HG03571 (cell line): ENCODE results near the gene SMIM3.
"Not testable (repeated sequence)": the region's sequence is repeated elsewhere in the genome, so short reads cannot be mapped to it uniquely, and the experiment has no call there.

Source experiments
- ATAC-seq: cut with Tn5 transposase; IDR thresholded peaks from one replicate; pipeline ENCODE4 v1.9.1; 2021; ENCODE audit not compliant: unreplicated experiment

SMIM3 gene, protein sequence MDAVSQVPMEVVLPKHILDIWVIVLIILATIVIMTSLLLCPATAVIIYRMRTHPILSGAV

DNA sequence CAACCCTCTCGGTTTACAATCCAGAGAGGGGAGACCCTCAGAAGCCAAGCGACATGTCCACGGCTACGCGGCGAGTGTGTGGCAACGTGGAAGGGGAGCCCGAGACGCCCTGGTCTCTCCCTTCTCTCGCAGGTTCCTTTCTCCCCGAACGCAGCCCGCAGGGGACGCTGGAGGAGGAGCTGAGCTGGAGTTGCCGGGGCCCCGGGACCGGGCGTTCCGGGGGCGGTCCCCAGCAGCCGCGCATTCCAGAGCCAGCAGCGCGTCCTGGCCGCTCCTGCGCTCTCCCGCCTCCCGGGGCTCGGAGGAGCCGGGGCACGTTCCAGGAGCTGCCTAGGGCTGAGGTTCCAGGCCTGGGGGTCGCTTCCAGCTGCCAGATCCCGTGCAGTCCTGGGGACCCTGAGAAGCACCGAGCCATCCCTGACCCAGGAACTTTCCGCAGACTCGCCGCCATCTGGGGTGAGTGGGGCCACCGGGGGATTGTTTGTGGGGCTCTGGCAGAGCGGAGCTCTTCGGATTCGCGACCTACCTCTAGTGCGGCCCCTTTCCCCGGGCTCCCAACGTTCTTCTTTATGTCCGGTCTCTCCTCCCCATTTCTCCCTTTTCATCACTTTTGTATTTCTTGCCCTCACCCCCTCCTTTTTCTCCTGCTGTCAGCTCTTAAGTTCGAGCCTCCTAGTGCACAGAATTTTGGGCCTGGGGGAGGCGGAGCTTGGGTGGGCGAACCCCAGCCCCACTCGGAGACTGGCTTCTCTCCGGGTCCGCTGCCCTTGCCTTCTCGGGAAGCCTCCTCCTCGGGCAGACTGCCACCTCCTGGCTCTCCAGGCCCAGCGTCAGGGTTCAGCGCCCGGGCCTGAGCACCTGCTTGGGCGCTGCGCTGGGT, at the start of gene SMIM3:
SMIM3 (plus strand) TSS at position 241 of the 880 bp plus-strand sequence. CDS start 16,684 bp downstream, outside the sequence.
- ATAC-seq, result no peak

DNA sequence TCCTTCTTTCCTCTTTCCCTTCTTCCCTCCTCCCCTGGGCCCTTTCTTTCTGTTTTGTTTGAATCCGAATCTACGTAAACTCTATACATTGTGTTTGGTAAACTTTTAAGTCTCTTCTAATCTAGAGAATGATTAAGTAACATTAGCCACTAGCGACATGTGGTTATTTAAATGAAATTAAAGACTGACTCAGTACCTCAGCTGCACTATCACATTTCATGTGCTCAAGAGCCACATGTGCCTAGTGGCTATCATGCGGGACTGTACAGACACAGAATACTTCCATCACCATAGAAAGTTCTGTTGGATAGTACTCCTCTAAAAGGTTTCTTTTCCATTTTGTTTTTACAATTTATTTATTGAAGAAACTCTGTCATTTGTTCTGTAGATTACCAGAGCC, 48.7 kb upstream of the SMIM3 start:
- no peak for ATAC-seq

DNA sequence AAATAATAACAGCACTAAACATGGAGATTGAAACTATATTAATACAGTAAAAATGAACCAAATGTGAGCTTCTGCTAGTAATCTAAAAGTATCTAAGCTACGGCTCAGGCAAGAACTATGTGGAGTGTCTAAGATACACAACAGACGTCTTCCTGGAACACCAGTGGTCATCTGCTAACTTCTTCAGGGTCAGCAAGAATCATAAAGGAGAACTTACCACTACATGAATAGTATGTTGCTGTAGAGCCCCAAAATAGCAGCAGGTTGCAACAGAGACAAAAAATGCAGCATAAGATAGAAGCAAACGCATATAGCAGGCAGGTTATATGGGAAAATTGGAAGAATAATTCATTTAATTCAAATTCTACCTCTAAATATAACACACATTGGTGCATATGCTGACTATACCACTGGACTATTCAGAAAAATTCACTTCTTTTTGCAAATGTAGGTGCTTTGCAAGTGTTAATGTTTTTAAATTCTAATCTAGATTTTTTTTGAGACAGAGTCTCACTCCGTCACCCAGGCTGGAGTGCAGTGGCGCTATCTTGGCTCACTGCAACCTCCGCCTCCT, 46.8 kb upstream of the SMIM3 start:
- no peak for ATAC-seq

DNA sequence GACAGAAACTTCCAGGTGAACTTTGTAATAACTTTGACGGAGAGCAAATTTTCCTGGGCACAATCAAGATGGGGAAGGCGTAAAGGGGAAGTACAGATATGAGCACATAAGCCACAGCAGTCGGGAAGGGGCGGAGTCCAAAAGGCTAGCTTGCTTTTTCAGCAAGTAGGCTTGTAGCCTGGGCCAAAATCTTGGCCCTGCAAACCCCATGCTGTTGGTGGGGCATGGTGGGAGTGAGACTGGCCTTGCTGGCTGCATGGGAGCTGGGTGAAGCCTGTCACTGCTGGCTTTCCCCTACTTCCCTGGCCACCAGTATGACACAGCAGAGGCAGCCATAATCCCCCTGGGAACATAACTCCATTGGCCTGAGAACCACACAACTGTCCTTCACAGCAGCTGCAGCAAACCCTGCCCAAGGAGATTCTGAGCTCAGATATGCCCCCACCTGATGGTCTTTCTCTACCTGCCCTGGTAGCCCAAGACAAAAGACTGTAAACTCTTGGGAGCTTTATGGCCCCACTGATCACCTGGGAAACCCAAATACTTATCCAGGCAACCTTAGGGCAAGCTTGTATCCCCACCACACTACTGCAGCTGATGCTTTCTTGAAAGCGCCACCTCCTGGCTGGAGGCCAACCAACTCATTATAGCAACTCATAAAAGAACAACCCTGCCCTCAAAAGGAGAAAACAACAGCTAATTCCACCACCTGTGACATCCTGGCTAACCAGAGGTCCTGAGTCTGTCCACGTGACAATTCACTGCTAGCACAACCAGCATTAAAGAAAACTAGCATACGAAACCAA, 43.8 kb upstream of the SMIM3 start:
- no peak for ATAC-seq

DNA sequence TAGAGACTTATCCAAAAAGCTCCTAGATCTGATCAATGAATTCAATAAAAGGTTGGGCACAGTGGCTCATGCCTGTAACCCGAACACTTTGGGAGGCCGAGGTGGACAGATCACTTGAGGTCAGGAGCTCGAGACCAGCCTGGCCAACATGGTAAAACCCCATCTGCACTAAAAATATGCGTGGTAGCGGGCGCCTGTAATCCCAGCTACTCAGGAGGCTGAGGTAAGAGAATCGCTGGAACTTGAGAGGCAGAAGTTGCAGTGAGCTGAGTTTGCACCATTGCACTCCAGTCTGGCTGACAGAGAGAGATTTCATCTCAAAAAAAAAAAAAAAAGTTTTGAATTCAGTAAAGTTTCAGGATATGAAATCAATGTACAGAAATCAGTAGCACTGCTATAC, 39.7 kb upstream of the SMIM3 start:
- no peak for ATAC-seq

DNA sequence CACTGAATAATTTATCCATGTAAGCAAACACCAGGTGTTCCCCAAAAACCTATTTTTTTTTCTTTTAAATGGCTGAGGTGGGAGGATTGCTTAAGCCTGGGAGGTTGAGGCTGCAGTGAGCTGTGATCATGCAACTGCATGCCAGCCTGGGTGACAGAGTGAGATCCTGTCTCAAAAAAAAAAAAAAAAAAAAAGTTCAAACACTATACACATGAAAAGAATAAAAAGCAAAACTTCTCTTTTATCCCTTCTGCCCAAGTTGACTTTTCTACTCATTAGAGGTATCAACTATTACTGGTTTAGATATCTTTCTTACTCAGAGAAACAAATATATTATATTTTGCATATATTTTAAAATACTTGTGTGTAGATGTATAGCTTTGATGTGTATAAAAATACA, 37.6 kb upstream of the SMIM3 start:
- no peak for ATAC-seq

DNA sequence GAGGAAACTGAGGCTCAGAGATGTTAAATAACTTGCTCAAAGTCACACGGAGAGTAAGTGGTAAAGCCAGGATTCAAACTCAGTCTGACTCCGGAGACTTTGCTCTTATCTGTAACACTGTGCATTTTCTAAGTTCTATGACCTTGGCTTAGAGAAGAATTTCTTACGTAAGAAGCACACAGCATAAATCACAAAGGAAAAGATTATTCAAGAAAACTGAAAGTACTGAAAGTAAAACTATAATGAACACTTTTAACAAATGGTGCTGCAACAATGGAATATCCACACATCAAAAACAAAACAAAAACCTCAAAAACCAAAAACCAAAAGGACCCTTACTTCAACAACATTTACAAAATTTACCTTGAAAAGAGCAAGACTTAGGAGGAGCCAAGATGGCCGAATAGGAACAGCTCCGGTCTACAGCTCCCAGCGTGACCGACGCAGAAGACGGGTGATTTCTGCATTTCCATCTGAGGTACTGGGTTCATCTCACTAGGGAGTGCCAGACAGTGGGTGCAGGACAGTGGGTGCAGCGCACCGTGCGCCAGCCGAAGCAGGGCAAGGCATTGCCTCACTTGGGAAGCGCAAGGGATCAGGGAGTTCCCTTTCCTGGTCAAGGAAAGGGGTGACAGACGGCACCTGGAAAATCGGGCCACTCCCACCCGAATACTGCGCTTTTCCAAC, 36.0 kb upstream of the SMIM3 start:
- ATAC-seq, result not testable (repeated sequence)

DNA sequence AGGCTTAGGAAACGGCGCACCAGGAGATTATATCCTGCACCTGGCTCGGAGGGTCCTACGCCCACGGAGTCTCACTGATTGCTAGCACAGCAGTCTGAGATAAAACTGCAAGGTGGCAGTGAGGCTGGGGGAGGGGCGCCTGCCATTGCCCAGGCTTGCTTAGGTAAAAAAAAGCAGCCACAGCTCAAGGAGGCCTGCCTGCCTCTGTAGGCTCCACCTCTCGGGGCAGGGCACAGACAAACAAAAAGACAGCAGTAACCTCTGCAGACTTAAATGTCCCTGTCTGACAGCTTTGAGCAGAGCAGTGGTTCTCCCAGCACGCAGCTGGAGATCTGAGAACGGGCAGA, 35.4 kb upstream of the SMIM3 start:
- ATAC-seq, result not testable (repeated sequence)

DNA sequence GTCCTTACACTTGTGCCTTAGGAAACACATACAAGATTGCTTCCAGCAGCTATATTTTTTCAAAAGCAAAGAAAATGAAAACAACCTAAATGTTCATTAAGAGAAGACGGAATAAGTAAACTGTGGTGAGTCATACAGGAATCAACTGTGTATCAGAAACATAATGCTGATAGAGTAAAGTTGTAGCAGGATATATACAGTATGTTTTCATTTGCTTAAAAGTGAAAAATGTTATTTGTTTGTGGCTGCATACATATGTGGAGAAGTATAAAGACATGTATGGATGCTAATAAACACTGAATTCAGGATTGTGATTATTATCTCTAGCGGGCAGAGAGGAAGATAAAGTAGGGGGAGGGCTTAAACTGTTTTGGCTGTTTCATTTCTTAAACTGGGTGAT, 28.1 kb upstream of the SMIM3 start:
- ATAC-seq, result no peak

DNA sequence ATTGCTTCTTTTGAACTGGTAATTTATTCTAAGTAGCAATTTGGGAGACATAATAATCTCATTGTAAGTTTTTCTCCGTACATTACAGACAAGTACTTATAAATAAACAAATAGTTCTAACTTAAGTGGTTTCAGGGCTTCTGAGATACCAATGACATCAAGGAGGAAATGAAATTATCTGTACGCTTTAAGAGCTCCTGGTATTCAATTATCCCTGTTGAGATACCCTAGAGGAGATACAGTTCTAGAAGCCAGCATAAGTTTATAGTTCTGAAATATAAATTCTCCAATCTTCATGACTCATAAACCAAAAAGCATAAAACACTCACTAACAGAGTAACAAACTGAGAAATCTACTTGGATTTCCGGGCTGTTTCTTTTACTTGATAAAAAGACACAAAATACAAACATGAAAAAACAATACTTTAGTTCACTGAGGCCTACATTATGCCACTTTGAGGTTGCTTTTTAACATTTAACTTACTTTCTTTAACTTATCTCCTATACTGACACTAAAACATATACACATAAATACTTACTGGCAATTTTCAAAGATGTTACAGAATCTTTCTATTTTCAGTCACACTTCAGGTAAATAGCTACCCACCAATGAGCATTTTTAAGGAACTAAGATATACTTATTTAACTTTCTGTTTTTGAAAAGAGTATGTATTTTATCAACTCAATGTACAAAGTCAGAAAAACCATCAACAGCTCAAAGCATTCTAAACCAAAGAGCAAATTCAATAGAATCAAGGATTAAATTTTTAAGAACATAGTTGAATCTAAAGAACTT, 27.3 kb upstream of the SMIM3 start:
- ATAC-seq, result no peak

DNA sequence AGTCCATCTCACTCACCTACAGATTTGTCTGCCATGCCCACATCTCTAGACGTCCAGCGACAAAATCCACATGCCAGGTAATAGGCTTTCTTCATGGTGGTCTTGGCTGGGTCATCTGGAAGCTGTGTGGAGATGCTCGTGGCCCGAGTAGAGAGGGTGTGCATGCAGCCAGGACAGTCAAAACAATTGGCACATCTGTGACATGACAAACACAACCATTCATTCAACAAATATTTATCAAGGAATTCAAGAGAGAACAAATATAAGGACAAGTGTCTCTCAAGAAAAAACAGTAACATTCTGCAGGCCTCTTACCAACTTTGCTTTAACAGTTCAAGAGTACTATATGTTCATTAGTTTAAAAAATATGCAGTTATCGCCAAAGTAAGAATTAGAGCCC, 25.1 kb upstream of the SMIM3 start:
- no peak for ATAC-seq

DNA sequence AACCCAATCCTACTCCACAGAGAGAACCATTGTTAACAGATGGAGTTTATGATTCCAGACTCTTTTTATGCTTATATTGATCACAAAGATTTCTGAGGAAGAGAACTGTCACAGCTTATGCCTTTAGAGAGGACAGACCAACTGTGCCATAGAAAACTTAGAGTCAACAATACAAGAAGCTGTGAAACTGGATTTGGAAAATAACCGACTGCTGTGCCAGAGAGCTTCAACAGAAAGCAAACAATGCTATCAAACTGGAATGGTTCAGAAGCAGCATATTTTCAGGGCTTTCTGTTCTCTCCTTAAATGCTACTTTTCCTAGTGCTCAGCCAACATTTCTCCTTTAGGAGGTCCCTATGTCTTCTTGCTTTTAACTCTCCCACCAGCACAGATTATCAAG, 24.7 kb upstream of the SMIM3 start:
- ATAC-seq, result no peak

DNA sequence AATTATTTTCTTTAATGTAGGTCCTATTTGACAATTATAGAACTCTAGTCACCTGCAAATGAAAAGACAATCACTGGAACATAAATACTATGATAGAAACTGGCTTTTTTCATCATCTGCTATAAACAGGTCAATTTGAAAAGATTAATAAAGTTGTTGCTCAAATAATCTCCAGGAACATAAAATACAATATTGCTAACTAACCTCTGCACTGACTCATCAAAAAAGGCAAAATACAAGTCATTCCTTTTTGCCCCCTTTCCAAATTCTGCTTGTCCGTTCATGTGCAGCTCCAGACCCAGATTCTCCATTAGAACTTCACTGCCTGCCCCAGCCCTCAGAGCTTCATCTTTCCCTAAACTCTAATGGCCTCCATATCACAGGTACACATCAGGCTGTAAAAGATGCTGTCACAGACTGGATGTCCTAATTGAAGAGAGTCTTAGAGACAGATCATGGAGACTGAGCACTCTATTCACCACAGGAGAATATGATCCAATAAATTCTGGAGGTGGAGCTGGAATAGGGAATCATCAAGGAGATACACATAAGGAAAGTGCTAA, 21.4 kb upstream of the SMIM3 start:
- no peak for ATAC-seq

DNA sequence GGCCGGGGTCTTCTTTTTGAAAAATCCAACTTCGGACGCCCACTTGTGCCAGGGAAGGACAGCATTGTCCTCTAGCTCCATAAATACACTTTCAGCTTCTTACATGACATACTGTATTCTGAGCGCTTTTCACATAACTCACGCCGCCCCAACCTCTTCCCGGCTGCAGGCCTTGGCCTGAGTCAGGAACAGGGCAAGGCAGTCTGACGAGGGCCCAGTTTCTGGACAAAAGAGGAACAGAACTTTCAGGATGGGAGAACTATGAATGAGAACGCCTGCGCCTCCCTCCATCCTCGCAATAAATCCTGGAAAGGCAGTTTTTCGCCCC, 20.4 kb upstream of the SMIM3 start:
- ATAC-seq, result peak; percentile 9

DNA sequence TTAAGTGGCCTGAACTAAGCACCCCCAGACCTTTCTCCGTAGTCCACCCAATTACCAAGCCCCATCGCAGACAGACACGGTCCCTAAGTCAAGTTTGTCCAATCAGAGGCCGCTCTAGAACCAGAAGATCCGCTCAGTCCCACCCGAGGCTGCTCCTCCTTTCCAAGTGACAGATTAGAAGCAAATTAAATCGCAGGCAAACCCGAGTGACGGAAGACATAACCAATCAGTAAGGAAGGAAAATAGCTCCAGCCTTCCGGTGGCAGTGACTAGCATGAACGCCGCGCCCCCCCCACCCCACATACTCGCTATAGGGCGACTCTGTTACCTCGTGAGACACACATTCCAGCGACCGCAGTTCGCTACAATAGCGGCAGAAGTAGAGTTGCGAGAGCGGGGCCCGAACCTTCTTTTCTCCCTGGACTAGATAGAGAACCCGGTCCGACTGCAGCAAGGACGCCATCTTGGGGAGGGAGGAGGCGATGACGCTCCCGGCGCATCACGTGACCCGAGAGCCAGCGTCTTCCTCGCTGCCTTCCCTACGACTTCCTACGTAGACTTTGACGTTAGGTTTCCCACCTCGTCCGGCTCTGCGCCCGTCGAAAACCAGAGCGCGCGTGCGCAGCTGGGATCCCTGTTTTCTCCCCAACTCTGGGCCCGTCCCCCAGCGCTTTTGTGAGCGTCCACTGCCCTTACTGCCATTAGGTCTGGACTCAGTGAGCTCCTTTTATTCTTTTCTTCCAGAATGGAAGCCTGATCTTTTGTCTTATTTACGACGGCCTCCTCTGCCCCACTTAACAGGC, 19.8 kb upstream of the SMIM3 start, which contains the start of gene DCTN4:
DCTN4 (minus strand) TSS at position 487 of the 803 bp plus-strand sequence; CDS start at position 463, 24 bp downstream.
- ATAC-seq, result peak; percentile 96

DNA sequence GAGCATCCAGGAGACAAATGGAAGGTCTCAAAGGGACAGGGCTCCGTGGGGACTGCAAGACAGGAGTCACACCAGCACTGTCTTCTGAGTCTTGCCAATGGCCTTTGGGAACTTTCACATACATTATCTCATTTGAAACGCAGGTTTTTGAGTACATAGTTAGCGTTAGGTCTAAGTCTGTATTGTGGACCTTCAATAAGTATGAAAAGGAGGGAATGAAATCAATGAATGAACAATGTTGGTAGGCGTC, 19.3 kb upstream of the SMIM3 start:
- no peak for ATAC-seq

DNA sequence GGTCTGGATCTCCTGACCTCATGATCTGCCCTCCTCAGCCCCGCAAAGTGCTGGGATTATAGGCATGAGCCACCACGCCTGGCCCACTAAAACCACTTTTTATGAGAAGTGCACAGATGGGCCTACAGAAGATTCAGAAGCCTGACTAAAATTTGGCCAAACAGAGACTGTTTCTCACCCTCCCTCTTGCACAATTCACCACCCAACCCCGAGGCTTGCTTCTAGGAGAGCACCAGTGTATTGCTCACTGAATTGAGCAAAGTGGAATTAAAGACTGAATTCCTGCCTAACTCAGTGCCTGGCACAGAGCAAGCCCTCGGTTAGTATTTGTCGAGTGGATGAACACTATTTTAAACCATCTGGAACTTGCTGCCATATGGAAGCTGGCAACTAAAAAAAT, 16.3 kb upstream of the SMIM3 start:
- no peak for ATAC-seq

DNA sequence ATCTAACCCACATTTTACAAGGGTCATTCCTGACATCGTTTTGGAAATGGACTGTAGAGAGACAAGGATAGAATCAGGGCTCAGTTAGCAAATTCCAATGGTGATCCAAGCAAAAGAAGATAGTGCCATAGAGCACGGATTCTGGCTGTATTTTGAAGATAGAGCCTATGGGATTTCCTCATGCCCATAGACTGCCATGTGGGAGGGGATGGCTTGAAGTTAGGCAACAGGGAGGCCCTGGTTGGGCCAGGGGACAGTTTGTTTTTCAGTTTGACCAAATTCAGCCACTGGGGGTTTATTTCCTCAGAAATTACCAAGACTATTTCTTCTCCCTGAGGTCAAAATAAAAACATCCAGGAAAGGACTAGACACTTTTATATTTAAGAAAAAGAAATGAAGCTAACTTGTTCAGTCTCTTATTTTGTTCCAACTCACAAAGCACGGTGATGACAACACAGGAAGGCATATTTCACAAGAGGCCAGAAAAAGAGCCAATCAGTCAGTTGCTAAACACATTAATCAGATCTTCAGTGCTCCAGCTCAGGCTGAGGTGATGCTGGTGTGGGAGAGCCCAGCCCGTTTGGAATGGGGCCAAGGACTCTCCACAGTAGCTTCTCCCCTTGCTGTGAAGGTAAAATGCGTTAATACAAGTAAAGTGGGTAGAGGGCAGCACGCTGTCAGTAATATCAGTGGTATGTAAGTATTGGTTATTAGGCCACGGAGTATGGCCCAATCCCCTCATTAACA, 15.4 kb upstream of the SMIM3 start:
- ATAC-seq, result no peak

DNA sequence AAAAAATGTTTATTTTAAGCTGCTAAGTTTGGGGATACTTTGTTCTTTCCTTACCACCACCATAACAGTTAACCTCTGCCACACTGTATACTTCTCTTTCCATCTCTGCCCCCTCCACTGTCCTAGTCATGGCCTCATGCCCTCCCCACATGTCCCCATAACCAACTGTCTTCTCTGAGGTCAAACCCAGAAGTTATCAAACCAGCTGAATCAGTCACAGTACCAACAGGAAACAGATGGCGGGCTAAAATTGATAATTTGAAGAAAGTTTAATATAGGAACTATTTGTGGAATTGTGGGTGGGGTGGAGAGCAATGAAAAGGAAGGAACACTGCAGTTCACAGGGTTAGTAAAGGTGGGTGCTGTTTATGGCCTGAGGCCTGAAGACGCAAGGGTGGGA, 14.0 kb upstream of the SMIM3 start:
- no peak for ATAC-seq
